HUES48 (cell line): ENCODE results near the gene GSTM5.
"Not testable (repeated sequence)": the region's sequence is repeated elsewhere in the genome, so short reads cannot be mapped to it uniquely, and the experiment has no call there.

Experiments used
- H3K27ac ChIP-seq: one replicate; pipeline ENCODE4 v1.7.0; 2013; ENCODE audit warnings: low read depth, low read length, inconsistent platforms
- H3K27me3 ChIP-seq: 2 replicates; pipeline ENCODE4 v1.6.1; 2013; ENCODE audit warnings: mild to moderate bottlenecking, low read length; ENCODE audit not compliant: control insufficient read depth, insufficient read depth
- H3K36me3 ChIP-seq: 2 replicates; pipeline ENCODE4 v1.6.1; 2013; ENCODE audit warnings: low read length; ENCODE audit not compliant: control insufficient read depth, insufficient read depth
- H3K4me1 ChIP-seq: 2 replicates; pipeline ENCODE4 v1.6.1; 2013; ENCODE audit warnings: mild to moderate bottlenecking, low read length; ENCODE audit not compliant: control insufficient read depth, insufficient read depth
- H3K4me3 ChIP-seq: 2 replicates; pipeline ENCODE4 v1.5.1; 2013; ENCODE audit warnings: mild to moderate bottlenecking, low read depth, low read length
- H3K9ac ChIP-seq: 2 replicates; pipeline ENCODE4 v1.6.1; 2013; ENCODE audit warnings: mild to moderate bottlenecking, low read depth, low read length, moderate library complexity
- H3K9me3 ChIP-seq: 2 replicates; pipeline ENCODE4 v1.6.1; 2013; ENCODE audit warnings: low read length; ENCODE audit not compliant: control insufficient read depth, insufficient read depth

The GSTM5 gene

DNA sequence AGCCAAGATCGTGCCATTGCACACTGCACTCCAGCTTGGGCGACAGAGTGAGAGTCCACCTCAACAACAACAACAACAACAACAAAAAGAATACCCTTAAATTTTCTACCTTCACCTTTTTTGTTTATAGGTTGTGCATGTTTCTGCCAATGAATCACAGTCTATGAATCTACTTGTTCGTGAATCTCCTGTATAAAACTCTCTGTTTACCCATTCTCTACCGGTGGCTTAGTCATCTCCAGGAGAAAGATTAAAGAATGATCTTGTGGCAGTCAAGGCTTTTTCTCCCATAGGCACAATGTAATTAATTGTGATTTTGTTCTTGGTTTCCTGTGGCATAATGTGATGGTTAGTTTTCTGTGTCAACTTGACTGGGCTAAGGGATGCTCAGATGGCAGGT is 14.2 kb upstream of the GSTM5 start:
- not testable (repeated sequence) for H3K36me3 ChIP-seq, H3K27ac ChIP-seq, H3K9me3 ChIP-seq, H3K27me3 ChIP-seq, H3K4me1 ChIP-seq, H3K9ac ChIP-seq, H3K4me3 ChIP-seq

- not testable (repeated sequence) for H3K9me3 ChIP-seq, H3K27ac ChIP-seq, H3K4me3 ChIP-seq, H3K36me3 ChIP-seq, H3K27me3 ChIP-seq, H3K4me1 ChIP-seq, H3K9ac ChIP-seq
Measured at GRCh38 chr1:109702940-109703339, 9.1 kb upstream of the GSTM5 start.

DNA sequence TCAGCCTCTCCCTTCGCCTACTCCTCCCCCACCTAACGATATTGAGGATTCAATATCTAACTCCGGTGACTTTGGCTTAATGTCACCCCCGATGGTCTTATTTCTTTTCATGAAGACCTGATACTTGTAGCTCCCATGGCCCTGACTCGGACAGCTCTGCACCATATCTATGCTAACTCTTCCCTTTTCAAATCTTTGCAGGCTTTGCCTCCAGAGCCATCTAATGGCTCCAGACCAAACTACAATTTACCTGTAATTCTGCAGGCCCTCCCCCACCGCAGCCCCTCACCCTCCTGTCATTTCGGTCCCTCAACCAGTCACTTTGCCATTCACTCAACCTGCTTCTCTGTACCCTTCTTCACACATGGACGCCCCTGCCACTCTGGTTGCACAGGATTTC is 7.9 kb upstream of the GSTM5 start:
- Histone ChIP-seq H3K4me1 (no peaks in the 10 kb centered on the region), H3K27ac (no peak overlapping the region), H3K9ac (no peak overlapping the region), H3K9me3 (peaks cover 3% of the 10 kb centered on the region; the same call in 1 of the 2 replicates), H3K27me3 (no peaks in the 10 kb centered on the region), H3K36me3 (no peaks in the 10 kb centered on the region), H3K4me3 (no peak overlapping the region)

- H3K9ac ChIP-seq, result no peak overlapping the region
- H3K27me3 ChIP-seq, result no peaks in the 10 kb centered on the region
- no peak overlapping the region for H3K4me3 ChIP-seq
- H3K27ac ChIP-seq, result no peak overlapping the region
- peaks cover 3% of the 10 kb centered on the region; the same call in 1 of the 2 replicates for H3K9me3 ChIP-seq
- no peaks in the 10 kb centered on the region for H3K4me1 ChIP-seq
- H3K36me3 ChIP-seq, result no peaks in the 10 kb centered on the region
Measured at GRCh38 chr1:109705411-109705810, 6.6 kb upstream of the GSTM5 start.

GRCh38 chr1:109708949-109709348 is 3.1 kb upstream of the GSTM5 start:
- H3K4me1 ChIP-seq, H3K27ac ChIP-seq, H3K9ac ChIP-seq, H3K9me3 ChIP-seq, H3K4me3 ChIP-seq, H3K36me3 ChIP-seq, H3K27me3 ChIP-seq: not testable (repeated sequence)

GRCh38 chr1:109709822-109710221 is 2.2 kb upstream of the GSTM5 start:
- H3K9me3 ChIP-seq, H3K4me3 ChIP-seq, H3K9ac ChIP-seq, H3K27me3 ChIP-seq, H3K36me3 ChIP-seq, H3K4me1 ChIP-seq, H3K27ac ChIP-seq: not testable (repeated sequence)

- H3K27me3 ChIP-seq, result no peaks in the 10 kb centered on the region
- no peaks in the 10 kb centered on the region for H3K36me3 ChIP-seq
- peaks cover 3% of the 10 kb centered on the region; the same call in 1 of the 2 replicates for H3K9me3 ChIP-seq
- no peak overlapping the region for H3K9ac ChIP-seq
- no peaks in the 10 kb centered on the region for H3K4me1 ChIP-seq
- no peak overlapping the region for H3K27ac ChIP-seq
- H3K4me3 ChIP-seq, result no peak overlapping the region
Measured at GRCh38 chr1:109712321-109712864, 342 bp downstream of the GSTM5 start.

GRCh38 chr1:109713636-109714035 is 1.6 kb downstream of the GSTM5 start:
- no peak overlapping the region for H3K27ac ChIP-seq

GRCh38 chr1:109714661-109715372 is 2.8 kb downstream of the GSTM5 start:
- H3K36me3 ChIP-seq, result no peaks in the 10 kb centered on the region
- no peaks in the 10 kb centered on the region for H3K4me1 ChIP-seq
- no peak overlapping the region for H3K27ac ChIP-seq
- no peaks in the 10 kb centered on the region for H3K9me3 ChIP-seq
- H3K27me3 ChIP-seq, result no peaks in the 10 kb centered on the region
- H3K9ac ChIP-seq, result no peak overlapping the region
- no peak overlapping the region for H3K4me3 ChIP-seq

More at GRCh38 chr1:109713636-109714035, 1.6 kb downstream of the GSTM5 start:
- Histone ChIP-seq H3K9ac (no peak overlapping the region), H3K27me3 (no peaks in the 10 kb centered on the region), H3K9me3 (no peaks in the 10 kb centered on the region), H3K36me3 (no peaks in the 10 kb centered on the region), H3K4me3 (no peak overlapping the region), H3K4me1 (no peaks in the 10 kb centered on the region)

- H3K4me1 ChIP-seq, result no peaks in the 10 kb centered on the region
- H3K9ac ChIP-seq, result no peak overlapping the region
- H3K36me3 ChIP-seq, result no peaks in the 10 kb centered on the region
- H3K27ac ChIP-seq, result no peak overlapping the region
- no peaks in the 10 kb centered on the region for H3K9me3 ChIP-seq
- no peaks in the 10 kb centered on the region for H3K27me3 ChIP-seq
- H3K4me3 ChIP-seq, result no peak overlapping the region
Measured at GRCh38 chr1:109716121-109716520, 4.1 kb downstream of the GSTM5 start.

- H3K9ac ChIP-seq, result no peak overlapping the region
- H3K4me1 ChIP-seq, result no peaks in the 10 kb centered on the region
- no peaks in the 10 kb centered on the region for H3K36me3 ChIP-seq
- H3K27me3 ChIP-seq, result no peaks in the 10 kb centered on the region
- H3K9me3 ChIP-seq, result no peaks in the 10 kb centered on the region
- no peak overlapping the region for H3K27ac ChIP-seq
- no peak overlapping the region for H3K4me3 ChIP-seq
Measured at GRCh38 chr1:109716570-109717090, 4.6 kb downstream of the GSTM5 start.
